SK-N-SH (cell line): ENCODE measurements around the gene AP4S1. TPM values are rescaled to one million over a fixed set of nuclear protein-coding genes. Genes with fewer than 3 reads are reported as not detected.

ENCODE experiments used
- CTCF ChIA-PET: fragments of 300-600, 350-600 bp; formaldehyde crosslinking; extraction: SDS; loops from one replicate; lab custom pipeline; 2021; lab: Yijun Ruan, JAX
- POLR2A ChIA-PET: fragments of 350-600 bp; sonication (Branson Sonifier 250); formaldehyde crosslinking; extraction: SDS; loops from one replicate; lab custom pipeline; 2020; ENCODE audit warnings: antibody characterized with exemption, inconsistent platforms; lab: Yijun Ruan, JAX
- DNase-seq: peaks from one replicate; pipeline ENCODE4 v3.0.0; 2012
- H2AFZ ChIP-seq: fragments of 200-600 bp; sonication (generic); 2 replicates; pipeline ENCODE4 v1.8.1; 2016; ENCODE audit warnings: antibody characterized with exemption, mild to moderate bottlenecking, low read depth
- H3F3A ChIP-seq: fragments of 200-600 bp; sonication (generic); replicated peaks from 2 replicates; pipeline ENCODE3; 2016; ENCODE audit warnings: antibody characterized with exemption, mild to moderate bottlenecking; ENCODE audit not compliant: insufficient read depth
- H3K27ac ChIP-seq, 2 experiments: fragments of 200-500 bp in 1 of 2; fragments of 200-600 bp in 1 of 2; sonication (Bioruptor generic) in 1 of 2; sonication (generic), shearing (Covaris generic) in 1 of 2; 2 replicates each; pipeline versions ENCODE4 v1.5.1 to v1.6.1; 2014 to 2016; ENCODE audit warnings: low read depth in 2 of 2, inconsistent platforms in 1 of 2, low read length in 1 of 2, mild to moderate bottlenecking in 1 of 2, mixed read lengths in 1 of 2
- H3K27me3 ChIP-seq: fragments of 200-600 bp; sonication (generic), shearing (Covaris generic); 2 replicates; pipeline ENCODE4 v1.6.1; 2016; ENCODE audit warnings: mixed run types; ENCODE audit not compliant: insufficient read depth
- H3K36me3 ChIP-seq, 2 experiments: fragments of 200-500 bp in 1 of 2; fragments of 200-600 bp in 1 of 2; sonication (Bioruptor generic) in 1 of 2; sonication (generic) in 1 of 2; replicated peaks in 1 of 2; 2 replicates each; pipeline versions ENCODE3 to v1.5.1; 2014 to 2016; ENCODE audit warnings: low read length in 1 of 2, mild to moderate bottlenecking in 1 of 2; ENCODE audit not compliant: insufficient read depth in 2 of 2, control insufficient read depth in 1 of 2
- H3K4me1 ChIP-seq, 2 experiments: fragments of 200-500 bp in 1 of 2; fragments of 200-600 bp in 1 of 2; sonication (Bioruptor generic) in 1 of 2; sonication (generic), shearing (Covaris generic) in 1 of 2; 2 replicates each; pipeline versions ENCODE4 v1.5.1 to v1.6.1; 2014 to 2016; ENCODE audit warnings: low read depth in 1 of 2, low read length in 1 of 2, mixed run types in 1 of 2; ENCODE audit not compliant: insufficient read depth in 2 of 2, control insufficient read depth in 1 of 2
- H3K4me2 ChIP-seq: fragments of 200-600 bp; sonication (generic), shearing (Covaris generic); 2 replicates; pipeline ENCODE4 v1.6.1; 2017; ENCODE audit warnings: mixed run types
- H3K4me3 ChIP-seq, 2 experiments: fragments of 200-500 bp in 1 of 2; fragments of 200-600 bp in 1 of 2; sonication (Bioruptor generic) in 1 of 2; sonication (generic), shearing (Covaris generic) in 1 of 2; 2 replicates each; pipeline versions ENCODE4 v1.5.1 to v1.8.1; 2014 to 2016; ENCODE audit warnings: low read depth in 2 of 2, inconsistent platforms in 1 of 2, low read length in 1 of 2, mild to moderate bottlenecking in 1 of 2, mixed read lengths in 1 of 2, moderate library complexity in 1 of 2
- H3K79me2 ChIP-seq: fragments of 200-600 bp; sonication (generic); 2 replicates; pipeline ENCODE4 v1.8.1; 2017; ENCODE audit warnings: mild to moderate bottlenecking; ENCODE audit not compliant: insufficient read depth
- H3K9ac ChIP-seq: fragments of 200-600 bp; sonication (generic); 2 replicates; pipeline ENCODE4 v1.6.1; 2017; ENCODE audit warnings: mixed run types
- H3K9me2 ChIP-seq: fragments of 200-600 bp; sonication (generic); 2 replicates; pipeline ENCODE4 v1.6.1; 2017; ENCODE audit warnings: mixed run types
- H3K9me3 ChIP-seq: fragments of 200-600 bp; sonication (generic); 2 replicates; pipeline ENCODE4 v1.6.1; 2017; ENCODE audit warnings: mixed run types, mild to moderate bottlenecking, moderate library complexity
- H4K20me1 ChIP-seq: fragments of 200-600 bp; sonication (generic); 2 replicates; pipeline ENCODE4 v1.6.1; 2017; ENCODE audit warnings: mild to moderate bottlenecking, mixed run types; ENCODE audit not compliant: insufficient read depth
- CHD2 ChIP-seq: fragments of 150-350 bp; IDR thresholded peaks from 2 replicates; pipeline ENCODE4 v1.6.1; 2018; ENCODE audit warnings: low read length; ENCODE audit not compliant: partially characterized antibody
- ELF1 ChIP-seq: IDR thresholded peaks from 2 replicates; pipeline ENCODE4 v1.4.0; 2012
- FOSL2 ChIP-seq: IDR thresholded peaks from 2 replicates; pipeline ENCODE4 v1.4.0; 2012; ENCODE audit warnings: low read depth, mild to moderate bottlenecking, moderate library complexity, borderline replicate concordance
- GABPA ChIP-seq: IDR thresholded peaks from 2 replicates; pipeline ENCODE4 v1.4.0; 2012; ENCODE audit warnings: low read depth, mild to moderate bottlenecking
- MXI1 ChIP-seq: IDR thresholded peaks from 2 replicates; pipeline ENCODE4 v1.6.1; 2012; ENCODE audit warnings: mild to moderate bottlenecking, low read depth, low read length, improper control_type of control experiment
- PBX3 ChIP-seq: IDR thresholded peaks from 2 replicates; pipeline ENCODE4; 2012
- POLR2AphosphoS5 ChIP-seq: IDR thresholded peaks from 2 replicates; pipeline ENCODE4 v1.6.1; 2012; ENCODE audit warnings: low read depth, low read length
- RCOR1 ChIP-seq: fragments of 150-350 bp; IDR thresholded peaks from 2 replicates; pipeline ENCODE4 v1.6.1; 2017; ENCODE audit warnings: antibody characterized with exemption, low read length
- REST ChIP-seq: IDR thresholded peaks from 2 replicates; pipeline ENCODE4 v1.6.1; 2012; ENCODE audit warnings: mild to moderate bottlenecking, low read depth, low read length, moderate library complexity
- RFX5 ChIP-seq: IDR thresholded peaks from 2 replicates; pipeline ENCODE4 v1.6.1; 2012; ENCODE audit warnings: mild to moderate bottlenecking, improper control_type of control experiment, low read length
- SIN3A ChIP-seq: IDR thresholded peaks from 2 replicates; pipeline ENCODE4 v1.6.1; 2012; ENCODE audit warnings: low read depth, mild to moderate bottlenecking, low read length, moderate library complexity, borderline replicate concordance
- TEAD4 ChIP-seq: IDR thresholded peaks from 2 replicates; pipeline ENCODE4 v1.4.0; 2012; ENCODE audit warnings: mild to moderate bottlenecking, borderline replicate concordance; ENCODE audit not compliant: insufficient read depth
- USF1 ChIP-seq: IDR thresholded peaks from 2 replicates; pipeline ENCODE4 v1.4.0; 2012; ENCODE audit warnings: low read depth, borderline replicate concordance
- WGBS: methylation state at CpG from one replicate; pipeline ENCODE4 v1.1.6; 2017; ENCODE audit warnings: low lambda C conversion rate; 5-methylcytosine and 5-hydroxymethylcytosine counted together
- polyA plus RNA-seq, 3 experiments: library from polyadenylated mRNA; depleted of rRNA; stranded (reverse); fragments of >200 nt; gene quantifications; 2 replicates each; pipeline ENCODE4 v1.2.3, GENCODE V29; 2012

The AP4S1 gene
- polyA plus RNA-seq, 1 of the 3 experiments (the other 2 are of a cell fraction) = 1.7 TPM

- 99% methylated on average over 2 of the region's 2 CpGs for WGBS
Measured at GRCh38 chr14:31110872-31111271, 85.4 kb downstream of the AP4S1 start.

More at GRCh38 chr14:31110872-31111271, 85.4 kb downstream of the AP4S1 start:
- no peak overlapping the region for H2AFZ ChIP-seq
- H3K9me2 ChIP-seq = no peaks in the 10 kb centered on the region
- H3K27me3 ChIP-seq = no peaks in the 10 kb centered on the region
- H3K4me1 ChIP-seq = no peaks in the 10 kb centered on the region
- H4K20me1 ChIP-seq = no peaks in the 10 kb centered on the region
- no peak overlapping the region for H3K4me2 ChIP-seq
- no peaks in the 10 kb centered on the region for H3K79me2 ChIP-seq
- H3F3A ChIP-seq = no peaks in the 10 kb centered on the region
- H3K36me3 ChIP-seq = peaks cover 65 to 84% of the 10 kb centered on the region in 2 experiments
- no peaks in the 10 kb centered on the region for H3K9me3 ChIP-seq
- H3K27ac ChIP-seq = no peak overlapping the region
- DNase-seq = no peak
- no peak for TF ChIP-seq CHD2
- no peak for TF ChIP-seq REST
- TF ChIP-seq RCOR1 = no peak
- no peak for TF ChIP-seq PBX3
- no peak for TF ChIP-seq MXI1
- no peak for TF ChIP-seq ELF1
- TF ChIP-seq SIN3A = no peak
- no peak for TF ChIP-seq USF1
- TF ChIP-seq FOSL2 = no peak
- no peak for TF ChIP-seq TEAD4
- TF ChIP-seq GABPA = no peak
- no peak for TF ChIP-seq RFX5
- no peak for TF ChIP-seq POLR2AphosphoS5
- no peak overlapping the region for H3K4me3 ChIP-seq
- CTCF ChIA-PET = interaction anchor here (0.6 to 1.0 kb wide), 2 partner anchors 97 to 313 kb away, joined by 3 read pairs; partner anchors contain the start of gene HECTD1
- no peak overlapping the region for H3K9ac ChIP-seq
- POLR2A ChIA-PET = no interaction called here
